GM12801 (cell line): ENCODE measurements around the gene TPRG1L.

Source experiments
- TF ChIP-seq, protein P1 (sequence below): IDR thresholded peaks from one replicate; pipeline ENCODE4 v1.5.1; 2011; ENCODE audit warnings: control low read depth; ENCODE audit not compliant: insufficient read length; ENCODE audit errors: extremely low read depth

TPRG1L gene

GRCh38 chr1:3603156-3603555 lies 21.7 kb upstream of the TPRG1L start:
- TF ChIP-seq, protein P1, sequence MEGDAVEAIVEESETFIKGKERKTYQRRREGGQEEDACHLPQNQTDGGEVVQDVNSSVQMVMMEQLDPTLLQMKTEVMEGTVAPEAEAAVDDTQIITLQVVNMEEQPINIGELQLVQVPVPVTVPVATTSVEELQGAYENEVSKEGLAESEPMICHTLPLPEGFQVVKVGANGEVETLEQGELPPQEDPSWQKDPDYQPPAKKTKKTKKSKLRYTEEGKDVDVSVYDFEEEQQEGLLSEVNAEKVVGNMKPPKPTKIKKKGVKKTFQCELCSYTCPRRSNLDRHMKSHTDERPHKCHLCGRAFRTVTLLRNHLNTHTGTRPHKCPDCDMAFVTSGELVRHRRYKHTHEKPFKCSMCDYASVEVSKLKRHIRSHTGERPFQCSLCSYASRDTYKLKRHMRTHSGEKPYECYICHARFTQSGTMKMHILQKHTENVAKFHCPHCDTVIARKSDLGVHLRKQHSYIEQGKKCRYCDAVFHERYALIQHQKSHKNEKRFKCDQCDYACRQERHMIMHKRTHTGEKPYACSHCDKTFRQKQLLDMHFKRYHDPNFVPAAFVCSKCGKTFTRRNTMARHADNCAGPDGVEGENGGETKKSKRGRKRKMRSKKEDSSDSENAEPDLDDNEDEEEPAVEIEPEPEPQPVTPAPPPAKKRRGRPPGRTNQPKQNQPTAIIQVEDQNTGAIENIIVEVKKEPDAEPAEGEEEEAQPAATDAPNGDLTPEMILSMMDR: no peak

DNA sequence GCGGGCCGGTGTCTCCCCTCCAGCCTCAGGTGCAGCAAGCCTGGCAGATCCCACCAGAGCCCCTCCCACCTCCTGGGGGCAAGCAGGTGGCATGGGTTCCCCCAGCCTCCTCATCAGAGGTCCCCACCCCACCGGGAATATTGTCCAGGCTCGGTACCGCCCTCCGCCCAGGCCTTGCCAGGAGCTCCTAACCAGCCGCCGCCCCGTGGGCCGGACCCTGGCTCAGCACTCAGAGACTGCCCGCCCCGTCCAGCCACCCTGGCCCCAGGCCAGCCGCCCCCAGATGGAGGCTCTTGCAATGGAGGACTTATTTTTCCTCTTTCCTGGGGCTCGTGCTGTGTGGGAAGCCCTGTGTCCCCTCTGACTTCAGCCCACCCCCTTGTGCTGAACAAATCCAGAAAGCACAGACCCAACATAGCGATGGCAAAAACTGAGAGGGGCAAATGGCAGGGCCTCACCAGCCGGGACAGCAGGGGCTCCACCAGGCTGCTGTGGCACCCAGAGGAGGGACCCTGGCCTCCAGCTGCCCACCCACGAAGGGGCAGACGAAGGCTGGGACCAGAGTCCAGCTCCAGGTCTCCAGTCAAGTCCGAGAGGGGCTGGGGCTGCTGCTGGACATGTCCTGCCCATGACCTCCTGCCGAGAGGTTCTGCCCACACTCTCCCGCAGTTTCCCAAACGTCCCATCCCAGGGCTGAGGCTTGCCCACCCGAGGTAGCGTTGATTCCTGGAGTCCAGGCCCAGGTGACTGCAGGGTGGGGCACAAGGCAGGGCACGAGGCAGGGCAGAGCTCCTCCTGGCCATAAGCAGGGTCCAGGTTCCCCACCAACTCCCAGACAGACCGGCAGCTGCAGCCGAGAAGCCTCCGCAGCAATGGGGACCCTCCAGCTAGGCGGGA lies 21.0 kb upstream of the TPRG1L start:
- TF ChIP-seq, protein P1: no peak

DNA sequence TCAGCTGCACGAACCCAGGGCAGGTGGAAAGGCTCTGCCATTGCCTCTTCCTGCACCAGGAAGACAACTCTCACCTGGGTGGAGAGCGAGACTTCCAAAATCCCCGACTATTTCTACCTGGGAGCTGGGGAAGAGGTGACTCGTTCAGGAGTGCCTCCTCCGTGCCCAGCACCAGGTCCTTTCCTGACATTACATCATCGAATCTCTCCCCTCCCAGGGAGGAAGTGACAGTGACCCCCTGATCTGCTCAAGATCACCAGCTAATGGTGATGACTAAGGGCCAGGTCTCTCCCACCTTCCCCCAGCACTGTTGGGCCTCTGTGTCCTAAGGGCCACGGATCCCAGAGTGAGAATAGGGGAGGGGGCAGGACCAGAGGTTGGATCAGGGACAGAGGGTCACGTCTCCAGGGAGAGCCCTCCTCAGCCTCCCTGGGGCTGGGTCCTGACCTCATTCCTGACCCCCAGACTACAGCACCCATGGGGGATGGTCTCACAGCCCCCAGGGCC lies 20.3 kb upstream of the TPRG1L start:
- TF ChIP-seq, protein P1: no peak

DNA sequence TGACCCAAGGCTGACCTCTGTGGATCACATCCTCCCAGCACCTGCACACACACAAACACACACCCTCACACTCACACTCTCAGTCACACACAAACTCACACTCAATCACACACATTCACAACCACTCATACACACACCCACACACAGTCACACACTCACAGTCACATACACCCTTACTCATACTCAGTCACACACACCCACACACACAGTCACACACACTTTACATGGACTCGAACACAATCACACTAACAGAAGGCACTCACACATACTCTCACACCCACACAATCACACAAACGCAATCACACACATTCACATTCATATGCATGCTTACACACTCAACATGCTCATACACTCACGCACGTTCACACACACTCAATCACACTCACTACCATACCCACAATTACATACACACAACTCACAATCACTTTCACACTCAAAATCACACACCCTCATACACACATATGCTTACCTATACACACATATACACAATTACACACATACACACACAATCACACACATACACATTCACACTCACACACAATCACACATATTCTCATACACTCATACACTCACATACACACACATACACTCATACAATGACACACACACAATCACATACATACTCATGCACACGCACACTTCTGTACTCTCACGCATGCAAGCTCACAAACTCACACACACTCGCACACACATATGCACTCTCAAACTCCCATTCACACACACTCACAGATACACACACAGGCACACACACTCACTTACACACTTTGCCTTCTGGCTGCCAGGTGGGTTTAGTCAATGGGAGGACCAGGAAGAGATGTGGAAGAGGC lies 19.6 kb upstream of the TPRG1L start:
- TF ChIP-seq, protein P1: no peak

GRCh38 chr1:3606779-3607702 lies 17.8 kb upstream of the TPRG1L start:
- TF ChIP-seq, protein P1: no peak

- TF ChIP-seq, protein P1: no peak
Measured at GRCh38 chr1:3607703-3608065, 17.1 kb upstream of the TPRG1L start.
